ENCODE results near the gene CORO1C. TPM values are rescaled to one million over a fixed set of nuclear protein-coding genes. Genes with fewer than 3 reads are reported as not detected.

Gene CORO1C
- total RNA-seq, 1 experiment from 2014 or later: 138 TPM

DNA sequence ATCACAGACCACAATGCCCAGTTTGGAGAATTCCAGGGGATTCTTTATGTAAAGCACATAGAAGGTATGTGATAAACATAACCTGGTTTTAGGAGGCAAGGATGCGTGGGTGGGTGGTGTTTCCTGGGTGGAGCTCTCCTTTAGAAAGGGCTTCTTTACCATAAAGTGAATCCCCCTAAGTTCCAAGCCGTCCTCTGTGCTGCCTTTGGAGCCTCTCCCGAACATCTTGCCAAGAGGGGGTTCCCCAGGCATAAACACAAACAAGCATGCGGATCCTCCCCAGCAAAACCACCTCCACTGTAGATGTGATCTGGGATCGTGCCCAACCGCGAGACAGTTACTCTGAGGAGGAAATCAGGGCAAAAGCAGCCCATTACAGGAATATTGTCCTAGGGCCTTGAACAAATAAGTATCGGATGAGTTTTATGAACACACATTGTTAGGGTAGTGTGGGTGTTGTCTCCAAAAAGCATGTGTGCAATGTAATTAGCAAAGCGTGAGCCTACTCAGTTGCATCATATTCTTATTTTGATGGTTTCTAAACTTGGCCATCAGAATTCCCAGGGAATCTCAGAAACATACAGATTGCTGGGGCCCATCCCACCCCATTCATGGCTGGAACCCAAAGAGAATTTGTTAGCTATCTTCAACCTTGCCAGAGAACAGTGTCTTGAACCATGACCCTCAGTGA is 48.8 kb upstream of the CORO1C start (continued):
- TF ChIP-seq, protein P1, sequence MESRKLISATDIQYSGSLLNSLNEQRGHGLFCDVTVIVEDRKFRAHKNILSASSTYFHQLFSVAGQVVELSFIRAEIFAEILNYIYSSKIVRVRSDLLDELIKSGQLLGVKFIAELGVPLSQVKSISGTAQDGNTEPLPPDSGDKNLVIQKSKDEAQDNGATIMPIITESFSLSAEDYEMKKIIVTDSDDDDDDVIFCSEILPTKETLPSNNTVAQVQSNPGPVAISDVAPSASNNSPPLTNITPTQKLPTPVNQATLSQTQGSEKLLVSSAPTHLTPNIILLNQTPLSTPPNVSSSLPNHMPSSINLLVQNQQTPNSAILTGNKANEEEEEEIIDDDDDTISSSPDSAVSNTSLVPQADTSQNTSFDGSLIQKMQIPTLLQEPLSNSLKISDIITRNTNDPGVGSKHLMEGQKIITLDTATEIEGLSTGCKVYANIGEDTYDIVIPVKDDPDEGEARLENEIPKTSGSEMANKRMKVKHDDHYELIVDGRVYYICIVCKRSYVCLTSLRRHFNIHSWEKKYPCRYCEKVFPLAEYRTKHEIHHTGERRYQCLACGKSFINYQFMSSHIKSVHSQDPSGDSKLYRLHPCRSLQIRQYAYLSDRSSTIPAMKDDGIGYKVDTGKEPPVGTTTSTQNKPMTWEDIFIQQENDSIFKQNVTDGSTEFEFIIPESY (IDR thresholded peaks at IDR 0.05; ENCODE audit: extremely low read depth, insufficient replicate concordance, low read length): no peak
- TF ChIP-seq EGR1 (IDR thresholded peaks at IDR 0.05; ENCODE audit: low read depth) (no peak), EZH2phosphoT487 (IDR thresholded peaks at IDR 0.05; ENCODE audit: borderline replicate concordance) (no peak)

DNA sequence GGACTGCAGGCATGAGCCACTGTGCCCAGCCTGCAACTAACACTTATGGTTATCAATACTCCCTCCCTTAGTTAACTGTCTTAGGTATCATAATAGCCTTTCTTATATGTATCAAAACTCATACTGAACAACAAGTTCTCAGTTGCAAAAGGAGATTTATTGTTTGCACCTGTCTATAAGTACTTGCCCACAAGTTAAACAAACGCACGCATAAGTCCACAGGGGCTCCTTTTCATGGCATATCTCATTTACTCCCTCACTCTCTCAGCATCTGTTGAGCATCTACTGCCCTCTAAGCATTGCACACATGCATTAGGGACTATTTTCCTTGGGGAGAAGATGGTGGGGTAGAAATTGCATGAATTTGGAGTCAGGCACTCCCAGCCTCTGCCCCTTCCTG is 46.7 kb upstream of the CORO1C start:
- POLR2A ChIA-PET: no interaction called here
- Histone ChIP-seq H3K27ac (ENCODE audit: low read depth, low read length) (no peak overlapping the region), H3K4me3 (replicated peaks in 1 of 2; ENCODE audit: low read depth in 1 of 2, low read length in 2 of 2) (no peak overlapping the region), H3K4me2 (ENCODE audit: low read length) (no peak overlapping the region), H3K27me3 (ENCODE audit: insufficient read depth, low read length) (no peaks in the 10 kb centered on the region), H2AFZ (ENCODE audit: low read depth, low read length, poor library complexity, severe bottlenecking) (no peak overlapping the region), H4K20me1 (ENCODE audit: insufficient read depth) (no peaks in the 10 kb centered on the region), H3K36me3 (ENCODE audit: control insufficient read depth in 1 of 2, insufficient read depth in 2 of 2, low read length in 2 of 2) (0 out of 4 replicates have a peak, but pooled peaks cover 0 to 3% of the 10 kb centered on the region in 2 experiments), H3K79me2 (ENCODE audit: insufficient read depth, low read length) (no peaks in the 10 kb centered on the region), H3K9me2 (ENCODE audit: insufficient read depth) (no peaks in the 10 kb centered on the region), H3K9ac (ENCODE audit: low read length) (no peak overlapping the region), H3K9me3 (ENCODE audit: control insufficient read depth in 1 of 2, insufficient read depth in 1 of 2, low read depth in 1 of 2, low read length in 2 of 2) (no peaks in the 10 kb centered on the region), H3K4me1 (ENCODE audit: control insufficient read depth in 1 of 2, insufficient read depth in 2 of 2, low read length in 2 of 2) (no peaks in the 10 kb centered on the region)
- RAD21 ChIA-PET (ENCODE audit: low non-redundant PET in 1 of 2, low total read pairs in 2 of 2, uncharacterized antibody in 2 of 2, unreplicated experiment in 2 of 2): no interaction called here
- CTCF ChIA-PET: no interaction called here
- intact Hi-C loops (cut with micrococcal nuclease): no loop called here
- ATAC-seq: no peak
- DNase-seq (ENCODE audit: low read depth, low spot score): no peak
- BruUV-seq (replicated peaks): no TSS peak
- no peak for TF ChIP-seq POLR2AphosphoS5 (IDR thresholded peaks at IDR 0.05; ENCODE audit: low read depth, low read length)

All from HCT116 (cell line).